ENCODE data around the gene TTBK1. TPM values are rescaled to one million over a fixed set of nuclear protein-coding genes. Genes with fewer than 3 reads are reported as not detected.

TTBK1 gene
- total RNA-seq, 4 donors from 2014 or later, result 0.06 to 0.14 TPM; not detected in 2

DNA sequence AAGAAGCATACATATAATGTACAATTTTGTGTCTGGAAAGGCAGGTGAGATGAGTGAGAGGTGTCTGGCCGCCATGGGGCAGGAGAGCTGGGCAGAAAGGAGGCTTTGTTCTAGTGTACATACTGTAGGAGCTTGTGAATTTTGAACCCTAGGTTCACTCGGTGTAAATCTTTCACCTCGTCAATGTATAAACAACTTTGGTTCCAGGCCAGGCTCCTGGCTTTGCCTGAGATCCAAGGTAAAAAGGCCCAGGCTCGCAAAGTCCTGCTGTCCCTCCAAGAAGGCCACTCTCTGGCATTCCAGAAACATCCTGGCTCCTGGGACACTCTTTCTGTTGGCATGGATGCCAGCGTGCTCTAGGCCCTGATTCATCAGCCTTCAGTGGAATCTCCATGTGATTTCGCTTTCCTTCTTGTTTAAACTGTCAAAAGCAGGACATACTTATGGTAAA, 47.6 kb downstream of the TTBK1 start:
- no peak overlapping the region for H3K4me3 ChIP-seq
- no peaks in the 10 kb centered on the region for H3K4me1 ChIP-seq
- TF ChIP-seq POLR2A (IDR thresholded peaks at IDR 0.05), result no peak
- TF ChIP-seq, protein P1, sequence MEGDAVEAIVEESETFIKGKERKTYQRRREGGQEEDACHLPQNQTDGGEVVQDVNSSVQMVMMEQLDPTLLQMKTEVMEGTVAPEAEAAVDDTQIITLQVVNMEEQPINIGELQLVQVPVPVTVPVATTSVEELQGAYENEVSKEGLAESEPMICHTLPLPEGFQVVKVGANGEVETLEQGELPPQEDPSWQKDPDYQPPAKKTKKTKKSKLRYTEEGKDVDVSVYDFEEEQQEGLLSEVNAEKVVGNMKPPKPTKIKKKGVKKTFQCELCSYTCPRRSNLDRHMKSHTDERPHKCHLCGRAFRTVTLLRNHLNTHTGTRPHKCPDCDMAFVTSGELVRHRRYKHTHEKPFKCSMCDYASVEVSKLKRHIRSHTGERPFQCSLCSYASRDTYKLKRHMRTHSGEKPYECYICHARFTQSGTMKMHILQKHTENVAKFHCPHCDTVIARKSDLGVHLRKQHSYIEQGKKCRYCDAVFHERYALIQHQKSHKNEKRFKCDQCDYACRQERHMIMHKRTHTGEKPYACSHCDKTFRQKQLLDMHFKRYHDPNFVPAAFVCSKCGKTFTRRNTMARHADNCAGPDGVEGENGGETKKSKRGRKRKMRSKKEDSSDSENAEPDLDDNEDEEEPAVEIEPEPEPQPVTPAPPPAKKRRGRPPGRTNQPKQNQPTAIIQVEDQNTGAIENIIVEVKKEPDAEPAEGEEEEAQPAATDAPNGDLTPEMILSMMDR (IDR thresholded peaks at IDR 0.05), result no peak
- DNase-seq, result no peak
- H3K27me3 ChIP-seq, result no peaks in the 10 kb centered on the region
- intact Hi-C loops (cut with DNase I; ENCODE audit: low total_unique reads), result no loop called here
- H3K36me3 ChIP-seq, result no peaks in the 10 kb centered on the region
- H3K9me3 ChIP-seq, result no peaks in the 10 kb centered on the region
- no peak overlapping the region for H3K27ac ChIP-seq

DNA sequence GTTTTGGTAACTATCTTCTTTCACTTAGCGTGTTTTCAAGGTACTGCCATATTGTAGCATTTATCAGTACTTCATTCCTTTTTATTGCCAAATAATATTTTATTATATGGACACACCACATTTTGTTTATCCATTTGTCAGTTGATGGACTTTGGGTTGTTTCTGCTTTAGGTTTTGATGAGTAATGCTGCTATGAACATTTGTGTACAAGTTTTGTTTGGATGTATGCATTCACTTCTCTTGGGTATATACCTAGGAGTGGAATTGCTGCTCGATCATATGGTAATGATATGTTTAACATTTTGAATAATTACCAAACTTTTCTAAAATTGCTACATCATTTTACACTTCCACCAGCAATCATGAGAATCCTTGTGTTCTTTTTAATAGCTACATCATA, 48.4 kb downstream of the TTBK1 start:
- no peaks in the 10 kb centered on the region for H3K36me3 ChIP-seq
- no peak for DNase-seq
- intact Hi-C loops (cut with DNase I; ENCODE audit: low total_unique reads), result no loop called here

GRCh38 chr6:43292341-43292740, 49.1 kb downstream of the TTBK1 start:
- Histone ChIP-seq H3K27ac (no peak overlapping the region), H3K4me1 (no peaks in the 10 kb centered on the region), H3K27me3 (no peaks in the 10 kb centered on the region), H3K4me3 (no peak overlapping the region), H3K36me3 (no peaks in the 10 kb centered on the region), H3K9me3 (no peaks in the 10 kb centered on the region)
- DNase-seq, result no peak
- intact Hi-C loops (cut with DNase I; ENCODE audit: low total_unique reads), result no loop called here
- no peak for TF ChIP-seq POLR2A (IDR thresholded peaks at IDR 0.05)
- TF ChIP-seq, protein P1 (IDR thresholded peaks at IDR 0.05), result no peak

More for the DNA sequence above, 48.4 kb downstream of the TTBK1 start:
- H3K27me3 ChIP-seq, result no peaks in the 10 kb centered on the region
- H3K9me3 ChIP-seq, result no peaks in the 10 kb centered on the region
- H3K4me3 ChIP-seq, result no peak overlapping the region
- no peak overlapping the region for H3K27ac ChIP-seq
- TF ChIP-seq POLR2A (IDR thresholded peaks at IDR 0.05), result no peak
- TF ChIP-seq, protein P1 (IDR thresholded peaks at IDR 0.05), result no peak
- H3K4me1 ChIP-seq, result no peaks in the 10 kb centered on the region

DNA sequence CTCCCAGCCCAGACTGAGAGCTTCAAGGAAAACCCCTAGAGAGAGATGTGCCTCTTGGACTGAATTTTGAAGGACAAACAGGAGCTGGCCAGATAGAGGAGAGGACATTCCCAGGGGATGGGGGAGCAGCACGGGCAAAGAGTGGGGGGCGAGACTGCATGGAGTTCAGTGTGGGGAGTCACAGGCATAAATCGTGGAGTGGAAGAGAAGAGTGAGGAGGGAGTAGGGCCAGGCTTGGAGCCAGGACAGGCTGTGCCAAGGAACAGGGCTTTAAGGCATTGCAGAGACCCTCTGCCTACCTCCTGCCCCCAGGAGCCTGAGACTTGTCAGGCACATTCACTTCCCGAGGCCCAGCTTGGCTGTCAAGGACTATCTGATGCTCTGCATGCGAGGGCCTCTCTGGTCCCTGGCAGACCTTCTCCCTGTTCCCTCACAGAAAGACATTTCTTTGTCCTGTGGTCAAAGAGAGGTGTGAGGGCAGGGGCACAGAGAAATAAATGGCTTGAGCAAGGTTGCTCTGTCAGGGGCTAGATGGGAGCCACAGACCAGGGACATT, 49.6 kb downstream of the TTBK1 start:
- Histone ChIP-seq H3K27ac (no peak overlapping the region), H3K36me3 (no peaks in the 10 kb centered on the region), H3K4me1 (no peaks in the 10 kb centered on the region), H3K4me3 (no peak overlapping the region), H3K27me3 (no peaks in the 10 kb centered on the region), H3K9me3 (no peaks in the 10 kb centered on the region)
- DNase-seq, result no peak
- intact Hi-C loops (cut with DNase I; ENCODE audit: low total_unique reads), result no loop called here
- TF ChIP-seq, protein P1 (IDR thresholded peaks at IDR 0.05), result no peak
- no peak for TF ChIP-seq POLR2A (IDR thresholded peaks at IDR 0.05)

DNA sequence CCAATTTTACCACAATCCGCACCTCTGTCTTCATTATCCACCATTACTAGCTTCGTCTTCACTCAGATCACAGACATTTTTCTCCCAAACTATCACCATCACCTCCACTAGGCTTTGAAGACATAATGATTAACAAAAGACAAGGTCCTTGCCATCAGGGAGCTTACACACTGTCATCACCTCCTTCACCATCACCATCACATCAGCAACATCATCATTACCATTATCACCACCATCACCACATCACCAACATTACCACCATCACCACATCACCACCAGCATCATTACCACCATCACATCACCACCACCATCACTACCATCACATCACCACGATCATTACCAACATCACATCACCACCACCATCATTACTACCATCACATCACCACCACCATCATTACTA, 50.4 kb downstream of the TTBK1 start:
- intact Hi-C loops (cut with DNase I; ENCODE audit: low total_unique reads), result no loop called here
- H3K36me3 ChIP-seq, result no peaks in the 10 kb centered on the region
- H3K27ac ChIP-seq, result no peak overlapping the region
- no peaks in the 10 kb centered on the region for H3K4me1 ChIP-seq
- no peaks in the 10 kb centered on the region for H3K27me3 ChIP-seq
- no peak overlapping the region for H3K4me3 ChIP-seq
- TF ChIP-seq, protein P1 (IDR thresholded peaks at IDR 0.05), result no peak
- no peak for TF ChIP-seq POLR2A (IDR thresholded peaks at IDR 0.05)
- no peaks in the 10 kb centered on the region for H3K9me3 ChIP-seq
- no peak for DNase-seq
